Left hindlimb (tissue), 1 donor: ENCODE data around the gene PLXNB2.

Experiments used
- DNase-seq: peaks from one replicate; pipeline ENCODE4 v3.0.0-alpha.2; 2018

PLXNB2 gene

GRCh38 chr22:50262973-50263617, 44.4 kb downstream of the PLXNB2 start:
- DNase-seq: no peak

GRCh38 chr22:50262460-50262911, 45.0 kb downstream of the PLXNB2 start:
- DNase-seq: no peak

- DNase-seq: no peak
These were observed 45.6 kb downstream of the PLXNB2 start, which contains the start of gene MAPK12 for GRCh38 chr22:50261615-50262459. MAPK12 (minus strand) TSS chr22:50261683; CDS start chr22:50261509, 174 bp downstream.

- DNase-seq: no peak
These were observed 46.4 kb downstream of the PLXNB2 start for GRCh38 chr22:50260801-50261614.

GRCh38 chr22:50260434-50260800, 47.0 kb downstream of the PLXNB2 start:
- no peak for DNase-seq

GRCh38 chr22:50259302-50259701, 48.1 kb downstream of the PLXNB2 start:
- no peak for DNase-seq

- no peak for DNase-seq
These were observed 48.8 kb downstream of the PLXNB2 start for GRCh38 chr22:50258361-50259292.

- no peak for DNase-seq
These were observed 49.7 kb downstream of the PLXNB2 start for GRCh38 chr22:50257451-50258360.

GRCh38 chr22:50257041-50257440, 50.4 kb downstream of the PLXNB2 start:
- no peak for DNase-seq

- no peak for DNase-seq
These were observed 51.1 kb downstream of the PLXNB2 start for GRCh38 chr22:50256258-50256862.

GRCh38 chr22:50255607-50256006, 51.8 kb downstream of the PLXNB2 start:
- no peak for DNase-seq

GRCh38 chr22:50255099-50255498, 52.3 kb downstream of the PLXNB2 start:
- DNase-seq: no peak

- DNase-seq: no peak
These were observed 53.5 kb downstream of the PLXNB2 start for GRCh38 chr22:50253941-50254340.

- no peak for DNase-seq
These were observed 54.2 kb downstream of the PLXNB2 start for GRCh38 chr22:50253046-50253915.

GRCh38 chr22:50252082-50253045, 55.1 kb downstream of the PLXNB2 start:
- peak; percentile 77 for DNase-seq

GRCh38 chr22:50251477-50252081, 55.9 kb downstream of the PLXNB2 start:
- no peak for DNase-seq

- DNase-seq: peak; percentile 81
These were observed 56.6 kb downstream of the PLXNB2 start, which contains the start of gene HDAC10 for GRCh38 chr22:50250555-50251476. HDAC10 (minus strand) TSS chr22:50251265; CDS start chr22:50251032, 233 bp downstream.
